K562 (cell line): ENCODE data around the gene CMSS1. TPM values are rescaled to one million over a fixed set of nuclear protein-coding genes. Genes with fewer than 3 reads are reported as not detected.
A peak's percentile ranks its signal among the peaks of the same experiment; 100 is the strongest.

Experiments used
- ATF2 ChIP-seq: sonication (generic); formaldehyde crosslinking; IDR thresholded peaks from 2 replicates; pipeline ENCODE4 v1.8.1; 2022; ENCODE audit warnings: missing genetic modification reagents
- CXXC5 ChIP-seq: fragments of 250-450 bp; sonication (Bioruptor Pico); IDR thresholded peaks from 2 replicates; pipeline ENCODE4 v1.8.0; 2022; ENCODE audit warnings: inconsistent platforms, mild to moderate bottlenecking, moderate library complexity
- E2F4 ChIP-seq: sonication (generic); formaldehyde crosslinking; IDR thresholded peaks from 2 replicates; pipeline ENCODE4 v1.8.0; 2022; ENCODE audit warnings: mild to moderate bottlenecking, low read depth, missing genetic modification reagents
- HCFC1 ChIP-seq: IDR thresholded peaks from 2 replicates; pipeline ENCODE4 v1.6.1; 2012; ENCODE audit warnings: low read depth, low read length, improper control_type of control experiment
- NFXL1 ChIP-seq: fragments of 450-650 bp; formaldehyde crosslinking; IDR thresholded peaks from 2 replicates; pipeline ENCODE4 v1.4.0; 2021; ENCODE audit warnings: mild to moderate bottlenecking
- PREB ChIP-seq: sonication (generic); formaldehyde crosslinking; IDR thresholded peaks from 2 replicates; pipeline ENCODE4 v1.8.1; 2023; ENCODE audit warnings: mild to moderate bottlenecking, missing genetic modification reagents
- PYGO2 ChIP-seq: fragments of 450-650 bp; IDR thresholded peaks from 2 replicates; pipeline ENCODE4 v1.6.1; 2016; ENCODE audit warnings: mild to moderate bottlenecking, missing genetic modification characterization, moderate library complexity, missing compliant biosample characterization
- SAP30 ChIP-seq: fragments of 200-600 bp; sonication (generic); IDR thresholded peaks from 2 replicates; pipeline ENCODE4 v1.6.1; 2012; ENCODE audit warnings: borderline replicate concordance, low read depth, mild to moderate bottlenecking, moderate library complexity, low read length, control low read depth, inconsistent platforms; ENCODE audit not compliant: insufficient read depth, poor library complexity, severe bottlenecking
- SFPQ ChIP-seq: fragments of 200-400 bp; formaldehyde crosslinking; IDR thresholded peaks from 2 replicates; pipeline ENCODE4 v1.6.1; 2017; ENCODE audit warnings: mild to moderate bottlenecking, low read depth, low read length, moderate library complexity
- TAF9B ChIP-seq: fragments of 450-650 bp; IDR thresholded peaks from 2 replicates; pipeline ENCODE4 v1.6.1; 2018; ENCODE audit warnings: mild to moderate bottlenecking; ENCODE audit not compliant: partially characterized antibody
- THRA ChIP-seq: fragments of 450-650 bp; IDR thresholded peaks from 2 replicates; pipeline ENCODE4 v1.6.1; 2017; ENCODE audit warnings: mild to moderate bottlenecking, moderate library complexity
- ZFP36 ChIP-seq: fragments of 150-350 bp; IDR thresholded peaks from 2 replicates; pipeline ENCODE4 v1.6.1; 2018; ENCODE audit warnings: low read length, low read depth; ENCODE audit not compliant: partially characterized antibody
- ZMIZ1 ChIP-seq, 2 experiments: fragments of 150-350 bp in 1 of 2; IDR thresholded peaks; 2 replicates each; pipeline ENCODE4 v1.6.1; 2012 to 2016; ENCODE audit warnings: low read depth in 2 of 2, low read length in 2 of 2, mild to moderate bottlenecking in 1 of 2, moderate library complexity in 1 of 2
- polyA plus RNA-seq, 8 experiments: library from polyadenylated mRNA; depleted of rRNA in 4 of 8; stranded (reverse) in 5 of 8; unstranded in 3 of 8; fragments of >200 nt; fragmentation: Nextera tagmentation in 2 of 8; fragmentation: Illumina TruSeq in 1 of 8; extraction: Ambion mirVana in 2 of 8; extraction: Trizol in 1 of 8; gene quantifications; 2 replicates each; pipeline versions ENCODE4 v1.2.1 to v1.2.3, GENCODE V29; 2011 to 2014; ENCODE audit warnings: inconsistent platforms in 1 of 8, missing spikeins in 1 of 8
- total RNA-seq, 7 experiments: library from RNA; depleted of rRNA in 6 of 7; stranded (reverse); fragments of >200 nt in 6 of 7; fragmentation: Illumina TruSeq in 2 of 7; extraction: Trizol in 2 of 7; gene quantifications; 2 replicates each; pipeline versions ENCODE4 v1.2.1 to v1.2.3, GENCODE V29; 2011 to 2021; ENCODE audit warnings: low replicate concordance in 1 of 7

CMSS1 gene
- total and polyA plus RNA-seq, 9 of the 15 experiments (the other 6 are each of a cell fraction or from before 2014, with no cell fraction given) = 46.9 to 109 (median 72.3) TPM

- TF ChIP-seq PYGO2 = no peak
- no peak for TF ChIP-seq SFPQ
- peak; percentile 87 for TF ChIP-seq CXXC5 (CRISPR knock-in tag)
- TF ChIP-seq ATF2 (CRISPR knock-in tag) = 0 out of 2 replicates have a peak, but pooled peaks have one; percentile 73
- TF ChIP-seq PREB (CRISPR knock-in tag) = no peak
- TF ChIP-seq TAF9B = peak; percentile 77
- no peak for TF ChIP-seq NFXL1 (CRISPR knock-in tag)
- TF ChIP-seq THRA = no peak
- TF ChIP-seq ZFP36 = no peak
- TF ChIP-seq HCFC1 = peak; percentile 68
- no peak for TF ChIP-seq ZMIZ1 (IDR thresholded peaks at IDR 0.05; ENCODE audit: low read depth in 2 of 2, low read length in 2 of 2)
- peak; percentile 86 for TF ChIP-seq E2F4
- peak; percentile 70 for TF ChIP-seq SAP30
Observed at GRCh38 chr3:99817437-99818240, at the start of gene CMSS1 (continued).
